GM21825 (cell line): ENCODE data around the gene GSTCD.

Source experiments
- ATAC-seq: cut with Tn5 transposase; IDR thresholded peaks from one replicate; pipeline ENCODE4 v1.9.1; 2021; ENCODE audit warnings: mild to moderate bottlenecking, moderate library complexity; ENCODE audit not compliant: unreplicated experiment

Gene GSTCD

GRCh38 chr4:105875233-105875632, 166.6 kb downstream of the GSTCD start:
- no peak for ATAC-seq

GRCh38 chr4:105878668-105879067, 170.1 kb downstream of the GSTCD start:
- no peak for ATAC-seq

- no peak for ATAC-seq
Measured at GRCh38 chr4:105887508-105887907, 178.9 kb downstream of the GSTCD start.

GRCh38 chr4:105894660-105895582, 186.3 kb downstream of the GSTCD start, which contains the start of gene NPNT:
NPNT (plus strand) TSS chr4:105895471; CDS start chr4:105895653, 182 bp downstream.
- peak; percentile 30 for ATAC-seq

GRCh38 chr4:105895583-105896460, 187.2 kb downstream of the GSTCD start:
- ATAC-seq, result peak; percentile 53

- ATAC-seq, result peak; percentile 6
Measured at GRCh38 chr4:105896461-105896942, 187.9 kb downstream of the GSTCD start.
